Measurements from ENCODE around the gene PROC.

GRCh38 chr2:127429844-127430425 lies 11.7 kb downstream of the PROC start:
- no peak for TF ChIP-seq SIN3A (IDR thresholded peaks at IDR 0.05; ENCODE audit: borderline replicate concordance, insufficient read depth, low read depth, low read length)
- no peak for TF ChIP-seq CTCF (IDR thresholded peaks at IDR 0.05)
- TF ChIP-seq REST (IDR thresholded peaks at IDR 0.05; ENCODE audit: insufficient read depth in 1 of 2, low read depth in 2 of 2, low read length in 1 of 2) = no peak
- TF ChIP-seq TCF7L2 (IDR thresholded peaks at IDR 0.05; ENCODE audit: low read depth, low read length) = no peak
- TF ChIP-seq POLR2AphosphoS5 (IDR thresholded peaks at IDR 0.05; ENCODE audit: low read depth, low read length) = no peak

Measured in Panc1 (cell line).